IMR-90 (cell line): ENCODE data around the gene PTK6.

Source experiments
- BHLHE40 ChIP-seq: fragments of 150-350 bp; IDR thresholded peaks from 2 replicates; pipeline ENCODE4 v1.6.1; 2016; ENCODE audit warnings: mild to moderate bottlenecking, low read depth, low read length
- CHD1 ChIP-seq: IDR thresholded peaks from 2 replicates; pipeline ENCODE4 v1.6.1; 2012; ENCODE audit warnings: low read depth, low read length, improper control_type of control experiment
- FOS ChIP-seq: fragments of 150-350 bp; IDR thresholded peaks from 2 replicates; pipeline ENCODE4 v1.6.1; 2016; ENCODE audit warnings: low read depth, low read length
- MAZ ChIP-seq: IDR thresholded peaks from 2 replicates; pipeline ENCODE4 v1.6.1; 2012; ENCODE audit warnings: low read depth, mild to moderate bottlenecking, low read length, improper control_type of control experiment, moderate library complexity, borderline replicate concordance
- MXI1 ChIP-seq: IDR thresholded peaks from 2 replicates; pipeline ENCODE4 v1.6.1; 2012; ENCODE audit warnings: low read depth, mild to moderate bottlenecking, low read length, moderate library complexity, borderline replicate concordance
- NFE2L2 ChIP-seq: fragments of 150-350 bp; IDR thresholded peaks from 2 replicates; pipeline ENCODE4 v1.6.1; 2016; ENCODE audit warnings: low read depth, mild to moderate bottlenecking, low read length
- POLR2A ChIP-seq: IDR thresholded peaks from 2 replicates; pipeline ENCODE4 v1.6.1; 2012; ENCODE audit warnings: mild to moderate bottlenecking, low read depth, low read length
- RAD21 ChIP-seq: IDR thresholded peaks from 2 replicates; pipeline ENCODE4 v1.6.1; 2012; ENCODE audit warnings: low read length, improper control_type of control experiment
- RCOR1 ChIP-seq: IDR thresholded peaks from 2 replicates; pipeline ENCODE4 v1.6.1; 2012; ENCODE audit warnings: mild to moderate bottlenecking, low read length, improper control_type of control experiment; ENCODE audit not compliant: insufficient replicate concordance
- TF ChIP-seq, protein P1 (sequence below): conservative IDR thresholded peaks from 2 replicates; pipeline ENCODE4 v1.5.1; 2012; ENCODE audit warnings: mild to moderate bottlenecking, low read depth, low read length, improper control_type of control experiment
- TF ChIP-seq, protein P2 (sequence below): fragments of 150-350 bp; IDR thresholded peaks from 2 replicates; pipeline ENCODE4 v1.6.1; 2017; ENCODE audit warnings: mild to moderate bottlenecking, antibody characterized with exemption, low read length, low read depth
- TF ChIP-seq, protein P3 (sequence below): fragments of 150-350 bp; IDR thresholded peaks from 2 replicates; pipeline ENCODE4 v1.6.1; 2016; ENCODE audit warnings: low read depth, mild to moderate bottlenecking, low read length, moderate library complexity, borderline replicate concordance

GRCh38 chr20:63521602-63522001, 15.6 kb downstream of the PTK6 start:
- no peak for TF ChIP-seq POLR2A
- TF ChIP-seq, protein P1, sequence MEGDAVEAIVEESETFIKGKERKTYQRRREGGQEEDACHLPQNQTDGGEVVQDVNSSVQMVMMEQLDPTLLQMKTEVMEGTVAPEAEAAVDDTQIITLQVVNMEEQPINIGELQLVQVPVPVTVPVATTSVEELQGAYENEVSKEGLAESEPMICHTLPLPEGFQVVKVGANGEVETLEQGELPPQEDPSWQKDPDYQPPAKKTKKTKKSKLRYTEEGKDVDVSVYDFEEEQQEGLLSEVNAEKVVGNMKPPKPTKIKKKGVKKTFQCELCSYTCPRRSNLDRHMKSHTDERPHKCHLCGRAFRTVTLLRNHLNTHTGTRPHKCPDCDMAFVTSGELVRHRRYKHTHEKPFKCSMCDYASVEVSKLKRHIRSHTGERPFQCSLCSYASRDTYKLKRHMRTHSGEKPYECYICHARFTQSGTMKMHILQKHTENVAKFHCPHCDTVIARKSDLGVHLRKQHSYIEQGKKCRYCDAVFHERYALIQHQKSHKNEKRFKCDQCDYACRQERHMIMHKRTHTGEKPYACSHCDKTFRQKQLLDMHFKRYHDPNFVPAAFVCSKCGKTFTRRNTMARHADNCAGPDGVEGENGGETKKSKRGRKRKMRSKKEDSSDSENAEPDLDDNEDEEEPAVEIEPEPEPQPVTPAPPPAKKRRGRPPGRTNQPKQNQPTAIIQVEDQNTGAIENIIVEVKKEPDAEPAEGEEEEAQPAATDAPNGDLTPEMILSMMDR: no peak
- TF ChIP-seq MAZ: no peak
- TF ChIP-seq NFE2L2: no peak
- no peak for TF ChIP-seq CHD1
- TF ChIP-seq RCOR1: no peak
- TF ChIP-seq, protein P2, sequence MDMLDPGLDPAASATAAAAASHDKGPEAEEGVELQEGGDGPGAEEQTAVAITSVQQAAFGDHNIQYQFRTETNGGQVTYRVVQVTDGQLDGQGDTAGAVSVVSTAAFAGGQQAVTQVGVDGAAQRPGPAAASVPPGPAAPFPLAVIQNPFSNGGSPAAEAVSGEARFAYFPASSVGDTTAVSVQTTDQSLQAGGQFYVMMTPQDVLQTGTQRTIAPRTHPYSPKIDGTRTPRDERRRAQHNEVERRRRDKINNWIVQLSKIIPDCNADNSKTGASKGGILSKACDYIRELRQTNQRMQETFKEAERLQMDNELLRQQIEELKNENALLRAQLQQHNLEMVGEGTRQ: no peak
- TF ChIP-seq RAD21: no peak
- TF ChIP-seq FOS: no peak
- no peak for TF ChIP-seq MXI1
- TF ChIP-seq, protein P3, sequence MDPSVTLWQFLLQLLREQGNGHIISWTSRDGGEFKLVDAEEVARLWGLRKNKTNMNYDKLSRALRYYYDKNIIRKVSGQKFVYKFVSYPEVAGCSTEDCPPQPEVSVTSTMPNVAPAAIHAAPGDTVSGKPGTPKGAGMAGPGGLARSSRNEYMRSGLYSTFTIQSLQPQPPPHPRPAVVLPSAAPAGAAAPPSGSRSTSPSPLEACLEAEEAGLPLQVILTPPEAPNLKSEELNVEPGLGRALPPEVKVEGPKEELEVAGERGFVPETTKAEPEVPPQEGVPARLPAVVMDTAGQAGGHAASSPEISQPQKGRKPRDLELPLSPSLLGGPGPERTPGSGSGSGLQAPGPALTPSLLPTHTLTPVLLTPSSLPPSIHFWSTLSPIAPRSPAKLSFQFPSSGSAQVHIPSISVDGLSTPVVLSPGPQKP: no peak
- TF ChIP-seq BHLHE40: no peak
